A549 (cell line): ENCODE measurements around the gene IER5L.

Experiments used
- ESRRA ChIP-seq: fragments of 150-350 bp; IDR thresholded peaks from 2 replicates; pipeline ENCODE4 v1.6.1; 2014; ENCODE audit warnings: mild to moderate bottlenecking, low read length, borderline replicate concordance
- KDM1A ChIP-seq: fragments of 200-600 bp; sonication (generic); IDR thresholded peaks from 2 replicates; pipeline ENCODE4 v1.6.1; 2016; ENCODE audit warnings: low read depth, mild to moderate bottlenecking
- RAD21 ChIP-seq, 2 experiments: fragments of >200 bp in 1 of 2; sonication (Bioruptor Twin) in 1 of 2; formaldehyde crosslinking in 1 of 2; IDR thresholded peaks in 1 of 2; conservative IDR thresholded peaks in 1 of 2; 2 replicates in 1 of 2; 3 replicates in 1 of 2; pipeline ENCODE4 v1.6.1; 2012 to 2018; ENCODE audit warnings: inconsistent platforms in 1 of 2
- TF ChIP-seq, protein P1 (sequence below): fragments of 200-600 bp; sonication (generic); IDR thresholded peaks from 2 replicates; pipeline ENCODE4 v1.6.1; 2016; ENCODE audit warnings: antibody characterized with exemption, mild to moderate bottlenecking, moderate library complexity
- TF ChIP-seq, protein P2 (sequence below): fragments of >200 bp; sonication (Bioruptor Twin); formaldehyde crosslinking; IDR thresholded peaks from 3 replicates; pipeline ENCODE4 v1.5.1; 2016

DNA sequence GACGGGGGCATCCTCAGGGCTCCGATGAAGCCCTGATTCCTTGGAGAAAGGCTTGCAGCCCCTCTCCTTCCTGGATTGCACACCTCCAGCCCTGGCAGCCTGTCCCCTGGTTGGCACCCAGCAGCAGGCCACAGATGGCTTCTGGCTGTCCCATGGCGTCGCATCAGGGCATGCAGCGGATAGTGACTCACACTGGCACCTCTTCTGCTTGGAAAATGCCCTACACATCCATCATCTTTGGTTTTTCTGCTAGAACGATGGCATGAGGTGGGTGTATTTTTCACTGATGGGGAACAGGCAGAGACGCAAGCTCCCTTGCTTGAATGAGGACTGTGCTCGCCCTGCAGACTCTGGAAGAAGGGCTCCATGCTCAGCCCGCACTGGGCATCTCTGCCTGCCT is 23.2 kb upstream of the IER5L start:
- TF ChIP-seq, protein P1, sequence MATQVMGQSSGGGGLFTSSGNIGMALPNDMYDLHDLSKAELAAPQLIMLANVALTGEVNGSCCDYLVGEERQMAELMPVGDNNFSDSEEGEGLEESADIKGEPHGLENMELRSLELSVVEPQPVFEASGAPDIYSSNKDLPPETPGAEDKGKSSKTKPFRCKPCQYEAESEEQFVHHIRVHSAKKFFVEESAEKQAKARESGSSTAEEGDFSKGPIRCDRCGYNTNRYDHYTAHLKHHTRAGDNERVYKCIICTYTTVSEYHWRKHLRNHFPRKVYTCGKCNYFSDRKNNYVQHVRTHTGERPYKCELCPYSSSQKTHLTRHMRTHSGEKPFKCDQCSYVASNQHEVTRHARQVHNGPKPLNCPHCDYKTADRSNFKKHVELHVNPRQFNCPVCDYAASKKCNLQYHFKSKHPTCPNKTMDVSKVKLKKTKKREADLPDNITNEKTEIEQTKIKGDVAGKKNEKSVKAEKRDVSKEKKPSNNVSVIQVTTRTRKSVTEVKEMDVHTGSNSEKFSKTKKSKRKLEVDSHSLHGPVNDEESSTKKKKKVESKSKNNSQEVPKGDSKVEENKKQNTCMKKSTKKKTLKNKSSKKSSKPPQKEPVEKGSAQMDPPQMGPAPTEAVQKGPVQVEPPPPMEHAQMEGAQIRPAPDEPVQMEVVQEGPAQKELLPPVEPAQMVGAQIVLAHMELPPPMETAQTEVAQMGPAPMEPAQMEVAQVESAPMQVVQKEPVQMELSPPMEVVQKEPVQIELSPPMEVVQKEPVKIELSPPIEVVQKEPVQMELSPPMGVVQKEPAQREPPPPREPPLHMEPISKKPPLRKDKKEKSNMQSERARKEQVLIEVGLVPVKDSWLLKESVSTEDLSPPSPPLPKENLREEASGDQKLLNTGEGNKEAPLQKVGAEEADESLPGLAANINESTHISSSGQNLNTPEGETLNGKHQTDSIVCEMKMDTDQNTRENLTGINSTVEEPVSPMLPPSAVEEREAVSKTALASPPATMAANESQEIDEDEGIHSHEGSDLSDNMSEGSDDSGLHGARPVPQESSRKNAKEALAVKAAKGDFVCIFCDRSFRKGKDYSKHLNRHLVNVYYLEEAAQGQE, result no peak
- TF ChIP-seq, protein P2, sequence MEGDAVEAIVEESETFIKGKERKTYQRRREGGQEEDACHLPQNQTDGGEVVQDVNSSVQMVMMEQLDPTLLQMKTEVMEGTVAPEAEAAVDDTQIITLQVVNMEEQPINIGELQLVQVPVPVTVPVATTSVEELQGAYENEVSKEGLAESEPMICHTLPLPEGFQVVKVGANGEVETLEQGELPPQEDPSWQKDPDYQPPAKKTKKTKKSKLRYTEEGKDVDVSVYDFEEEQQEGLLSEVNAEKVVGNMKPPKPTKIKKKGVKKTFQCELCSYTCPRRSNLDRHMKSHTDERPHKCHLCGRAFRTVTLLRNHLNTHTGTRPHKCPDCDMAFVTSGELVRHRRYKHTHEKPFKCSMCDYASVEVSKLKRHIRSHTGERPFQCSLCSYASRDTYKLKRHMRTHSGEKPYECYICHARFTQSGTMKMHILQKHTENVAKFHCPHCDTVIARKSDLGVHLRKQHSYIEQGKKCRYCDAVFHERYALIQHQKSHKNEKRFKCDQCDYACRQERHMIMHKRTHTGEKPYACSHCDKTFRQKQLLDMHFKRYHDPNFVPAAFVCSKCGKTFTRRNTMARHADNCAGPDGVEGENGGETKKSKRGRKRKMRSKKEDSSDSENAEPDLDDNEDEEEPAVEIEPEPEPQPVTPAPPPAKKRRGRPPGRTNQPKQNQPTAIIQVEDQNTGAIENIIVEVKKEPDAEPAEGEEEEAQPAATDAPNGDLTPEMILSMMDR, result no peak
- TF ChIP-seq ESRRA (no peak), RAD21 (conservative IDR thresholded peaks at IDR 0.05 in 1 of 2, IDR thresholded peaks at IDR 0.05 in 1 of 2) (no peak), KDM1A (no peak)
